Glomerular visceral epithelial cell (primary cell): ENCODE measurements around the gene ZBED4.

Experiments used
- DNase-seq: peaks from one replicate; pipeline ENCODE4 v3.0.0-alpha.2; 2016; ENCODE audit errors: extremely low spot score

Gene ZBED4

GRCh38 chr22:49900441-49901230 lies 47.0 kb downstream of the ZBED4 start:
- DNase-seq = no peak

- DNase-seq = no peak
Measured at GRCh38 chr22:49901457-49901856, 47.8 kb downstream of the ZBED4 start.

- DNase-seq = no peak
Measured at GRCh38 chr22:49903322-49904039, 49.8 kb downstream of the ZBED4 start.

- no peak for DNase-seq
Measured at GRCh38 chr22:49904040-49904369, 50.4 kb downstream of the ZBED4 start.

- DNase-seq = no peak
Measured at GRCh38 chr22:49905465-49905864, 51.8 kb downstream of the ZBED4 start.

GRCh38 chr22:49906071-49906798 lies 52.6 kb downstream of the ZBED4 start:
- DNase-seq = no peak

- DNase-seq = no peak
Measured at GRCh38 chr22:49906799-49907290, 53.2 kb downstream of the ZBED4 start.

GRCh38 chr22:49907807-49908206 lies 54.2 kb downstream of the ZBED4 start:
- no peak for DNase-seq

GRCh38 chr22:49909476-49910205 lies 56.0 kb downstream of the ZBED4 start:
- DNase-seq = no peak

GRCh38 chr22:49910229-49911155 lies 56.8 kb downstream of the ZBED4 start:
- DNase-seq = no peak

GRCh38 chr22:49911881-49912625 lies 58.4 kb downstream of the ZBED4 start:
- DNase-seq = no peak

GRCh38 chr22:49913026-49913425 lies 59.4 kb downstream of the ZBED4 start:
- DNase-seq = no peak

GRCh38 chr22:49913446-49913845 lies 59.8 kb downstream of the ZBED4 start:
- no peak for DNase-seq

GRCh38 chr22:49914256-49914655 lies 60.6 kb downstream of the ZBED4 start:
- DNase-seq = no peak

GRCh38 chr22:49915610-49916009 lies 62.0 kb downstream of the ZBED4 start:
- DNase-seq = no peak

GRCh38 chr22:49916831-49917230 lies 63.2 kb downstream of the ZBED4 start:
- DNase-seq = no peak

- peak; percentile 96 for DNase-seq
Measured at GRCh38 chr22:49917974-49918910, 64.6 kb downstream of the ZBED4 start, which contains the start of the genes ALG12 and CRELD2. TSS of gene ALG12 (minus strand) at chr22:49918438. CDS start at chr22:49913765, 4,673 bp downstream. TSS of gene CRELD2 (plus strand) at chr22:49918634. CDS start at chr22:49918770, 136 bp downstream.
